Kidney glomerular epithelial cell (primary cell): ENCODE measurements around the gene NFXL1.

Experiments
- DNase-seq: peaks from one replicate; lab custom pipeline; 2025; lab: John Stamatoyannopoulos, UW

The NFXL1 gene

DNA sequence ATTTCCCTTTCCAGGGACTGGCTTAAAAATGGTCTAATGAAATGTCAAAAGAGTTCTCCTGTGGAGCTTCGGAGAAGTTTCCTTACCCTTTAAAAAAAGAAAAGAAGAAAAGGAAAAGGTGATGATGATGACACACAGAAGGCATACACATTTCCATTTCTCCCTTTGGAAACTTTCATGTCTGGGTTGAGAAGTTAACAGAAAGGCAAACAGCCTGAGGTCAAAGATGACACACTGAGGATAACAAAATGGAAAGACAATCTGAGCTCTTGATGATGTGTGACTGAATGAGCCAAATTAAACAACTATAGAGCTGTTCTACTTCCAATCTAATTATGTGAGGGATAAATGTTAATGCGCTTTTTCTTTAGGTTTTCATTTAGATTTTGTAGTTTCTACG lies 32.2 kb downstream of the NFXL1 start:
- DNase-seq: no peak

DNA sequence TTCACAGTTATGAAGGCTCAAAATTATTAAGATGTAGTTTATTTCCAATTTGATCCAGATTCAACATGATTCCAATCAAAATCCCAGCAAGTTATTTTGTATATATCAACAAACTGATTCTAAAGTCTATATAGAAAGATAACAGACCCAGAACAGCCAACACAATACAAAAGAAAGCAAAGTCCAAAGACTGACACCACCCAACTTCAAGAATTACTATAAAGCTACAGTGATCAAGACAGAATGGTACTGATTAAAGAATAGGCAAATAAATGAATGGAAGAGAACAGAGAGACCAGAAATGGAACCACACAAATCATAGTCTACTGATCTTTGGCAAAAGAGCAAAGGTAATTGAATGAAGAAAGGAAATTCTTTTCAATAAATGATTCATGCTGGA lies 34.9 kb downstream of the NFXL1 start:
- no peak for DNase-seq

DNA sequence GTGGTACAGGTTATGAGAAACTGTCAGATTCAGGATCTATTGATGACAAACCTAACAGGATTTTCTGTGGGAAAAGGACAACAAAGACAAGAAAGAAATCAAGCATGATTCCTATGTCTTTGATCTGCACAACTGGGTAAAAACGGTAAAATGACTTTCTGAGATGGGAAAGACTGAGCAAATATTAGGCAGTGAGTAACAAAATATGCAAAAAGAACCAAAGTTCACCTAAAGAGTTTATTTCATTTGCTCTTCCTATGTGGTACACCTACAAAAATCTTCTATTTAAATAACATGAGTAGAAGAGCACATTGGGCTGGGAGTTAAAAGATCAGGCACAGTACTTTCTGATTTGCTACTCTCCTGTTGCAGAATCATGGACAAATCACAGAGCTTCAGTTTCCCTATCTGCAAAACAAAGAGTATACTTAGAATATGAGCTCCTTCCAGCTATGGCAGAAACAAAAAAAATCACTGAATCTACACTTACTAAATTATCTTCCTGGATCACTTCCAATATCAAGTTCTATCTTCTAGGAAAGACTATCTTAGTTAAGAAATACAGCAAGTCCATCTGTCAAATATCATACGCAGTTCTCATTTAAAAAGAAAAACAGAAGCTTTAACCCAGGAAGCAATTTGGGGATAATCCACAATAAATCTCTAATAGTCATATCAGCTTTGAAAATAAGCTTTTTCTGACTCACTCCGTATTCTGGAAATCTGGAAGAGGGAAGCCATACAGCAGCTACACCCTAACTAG lies 37.4 kb downstream of the NFXL1 start:
- DNase-seq: no peak

DNA sequence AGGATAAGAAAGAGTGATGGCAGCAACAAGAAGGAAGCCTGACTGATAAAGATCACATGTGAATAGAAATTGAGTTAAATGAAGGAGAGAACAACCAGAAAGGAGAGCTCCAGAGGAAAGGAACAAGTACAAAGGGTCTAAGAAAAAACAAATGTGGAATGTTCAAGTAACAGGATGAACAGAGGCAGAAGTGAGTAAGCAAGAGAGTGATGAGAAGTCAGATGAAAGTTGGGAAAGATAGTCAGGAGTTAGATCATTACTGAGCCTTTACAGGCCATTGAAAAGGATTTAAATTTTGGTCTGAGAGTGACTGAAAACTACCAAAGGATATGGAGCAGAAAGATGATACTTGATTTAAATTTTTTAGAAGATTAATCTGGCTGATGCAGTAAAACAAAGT lies 38.1 kb downstream of the NFXL1 start:
- DNase-seq: no peak

DNA sequence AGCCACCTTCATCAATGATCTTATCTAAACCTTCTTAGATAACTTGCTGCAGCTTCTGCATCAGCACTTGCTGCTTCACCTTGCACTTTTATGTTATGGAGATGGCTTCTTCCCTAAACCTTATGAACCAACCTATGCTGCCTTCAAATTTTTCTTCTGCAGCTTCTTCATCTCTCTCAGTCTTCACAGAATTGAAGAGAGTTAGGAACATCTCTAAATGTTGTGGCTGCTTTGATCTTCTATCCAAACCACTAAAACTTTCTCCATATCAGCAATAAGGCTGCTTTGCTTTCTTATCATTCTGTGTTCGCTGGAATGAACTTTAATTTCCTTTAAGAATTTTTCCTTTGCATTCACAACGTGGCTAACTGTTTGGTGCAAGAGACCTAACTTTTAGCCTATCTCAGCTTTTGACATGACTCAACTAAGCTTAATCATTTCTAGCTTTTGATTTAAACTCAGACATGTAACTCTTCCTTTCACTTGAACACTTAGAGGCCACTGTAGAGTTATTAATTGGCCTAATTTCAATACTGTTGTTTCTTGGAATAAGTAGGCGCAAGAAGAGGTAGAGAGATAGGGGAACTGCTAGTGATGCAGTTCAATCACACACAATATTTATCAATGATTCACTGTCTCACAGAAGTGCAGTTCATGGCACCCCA lies 40.4 kb downstream of the NFXL1 start:
- DNase-seq: no peak

DNA sequence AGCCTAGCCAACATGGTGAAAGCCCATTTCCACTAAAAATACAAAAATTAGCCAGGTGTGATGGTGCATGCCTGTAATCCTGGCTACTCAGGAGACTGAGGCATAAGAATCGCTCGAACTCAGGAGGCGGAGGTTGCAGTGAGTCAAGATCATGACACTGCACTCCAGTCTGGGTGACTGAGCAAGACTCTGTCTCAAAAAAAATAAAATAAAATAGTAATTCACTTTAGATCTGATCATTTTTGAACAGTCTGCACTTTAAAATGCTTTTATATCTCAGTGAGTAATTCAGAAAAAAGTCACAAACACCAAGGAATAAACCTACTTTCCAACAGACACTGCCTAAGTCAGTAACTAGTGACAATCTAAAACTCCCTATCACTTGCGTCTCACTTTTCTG lies 50.9 kb downstream of the NFXL1 start:
- no peak for DNase-seq

DNA sequence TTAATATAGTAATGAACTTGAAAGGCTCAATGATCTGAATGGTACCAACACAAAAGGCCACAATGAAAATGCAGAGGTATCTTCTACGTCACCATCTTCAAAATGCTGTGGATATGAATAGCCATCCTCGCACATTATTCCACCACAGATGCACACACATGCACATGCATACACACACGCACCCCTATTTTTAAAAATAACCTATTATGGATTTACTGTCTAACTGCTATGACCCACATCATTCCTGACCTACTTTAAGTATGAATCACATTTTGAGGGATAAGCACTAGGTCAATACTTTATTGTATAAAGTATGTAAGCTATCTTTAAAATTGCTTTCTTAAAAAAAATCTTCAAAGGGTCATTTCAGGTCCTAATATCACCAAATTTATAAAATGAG lies 52.1 kb downstream of the NFXL1 start:
- DNase-seq: peak; percentile 3

DNA sequence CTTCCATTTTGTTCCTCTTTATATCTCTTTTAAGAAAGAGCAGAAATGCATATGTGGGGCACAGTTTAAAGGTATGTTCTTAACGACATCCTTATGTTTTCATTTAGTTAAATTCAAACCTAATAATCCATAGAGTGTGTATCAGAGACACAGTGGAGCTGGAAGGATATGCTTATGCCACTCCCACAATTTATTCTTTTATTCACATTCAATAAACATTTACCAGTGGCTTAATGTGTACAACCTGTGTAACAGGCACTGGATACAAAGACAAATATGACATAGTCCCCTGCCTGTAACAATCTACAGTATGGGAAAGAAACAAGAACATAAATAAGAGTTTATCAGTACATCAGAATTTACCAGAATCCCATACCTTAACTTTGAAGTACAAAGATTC lies 54.1 kb downstream of the NFXL1 start:
- DNase-seq: no peak

DNA sequence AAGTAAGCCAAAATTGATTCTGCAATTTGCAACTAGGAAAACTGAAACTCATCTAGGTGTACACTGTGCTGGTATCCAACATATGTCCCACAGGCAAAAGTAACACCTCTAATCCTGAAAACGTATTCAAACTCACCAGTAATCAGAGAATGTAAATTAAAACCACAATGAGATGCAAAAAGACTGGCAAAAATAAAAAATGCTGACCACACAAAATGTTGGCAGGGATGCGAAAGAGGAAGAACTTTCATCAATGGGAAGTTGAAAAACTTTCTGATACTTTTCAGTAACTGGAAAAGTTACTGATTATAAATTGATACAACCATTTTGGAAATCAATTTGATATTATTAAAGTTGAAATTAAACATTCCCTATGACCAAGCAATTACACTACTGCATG lies 56.4 kb downstream of the NFXL1 start:
- no peak for DNase-seq

DNA sequence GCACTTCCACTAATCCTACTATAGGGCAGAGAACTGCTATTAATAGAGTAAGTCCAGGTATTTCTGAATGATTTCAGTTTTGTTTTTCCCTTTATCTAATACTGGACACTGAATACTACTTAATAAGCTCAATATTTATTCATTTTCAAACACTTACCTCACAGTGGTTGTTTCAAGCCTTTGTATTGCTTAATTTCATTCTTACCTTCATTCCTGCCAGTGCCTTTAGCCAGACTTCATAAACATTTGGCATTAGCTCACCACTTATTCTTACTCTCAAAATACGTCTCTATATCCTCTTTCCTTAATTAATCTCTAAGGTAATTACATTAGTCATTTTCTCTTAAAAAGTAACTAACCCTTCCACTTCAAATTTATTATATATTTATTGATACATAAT lies 57.7 kb downstream of the NFXL1 start:
- no peak for DNase-seq

DNA sequence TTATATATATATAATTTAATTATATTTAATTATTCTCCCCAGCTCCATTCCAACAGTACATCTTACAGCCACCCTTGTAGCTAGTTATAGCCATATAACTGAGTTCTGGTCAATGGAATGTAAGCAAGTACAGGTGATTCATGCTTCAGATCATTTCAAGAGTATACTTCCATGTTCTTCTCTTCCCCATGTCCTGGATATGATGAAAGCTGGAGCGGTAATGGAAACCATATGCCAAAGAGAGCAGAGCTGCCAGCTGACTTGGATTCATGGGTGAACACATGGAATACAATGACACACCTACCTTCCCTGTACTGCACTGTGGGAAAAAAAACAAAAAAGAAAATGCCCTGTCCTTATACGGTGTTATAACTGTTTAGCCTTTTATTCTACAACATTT lies 59.0 kb downstream of the NFXL1 start:
- no peak for DNase-seq

DNA sequence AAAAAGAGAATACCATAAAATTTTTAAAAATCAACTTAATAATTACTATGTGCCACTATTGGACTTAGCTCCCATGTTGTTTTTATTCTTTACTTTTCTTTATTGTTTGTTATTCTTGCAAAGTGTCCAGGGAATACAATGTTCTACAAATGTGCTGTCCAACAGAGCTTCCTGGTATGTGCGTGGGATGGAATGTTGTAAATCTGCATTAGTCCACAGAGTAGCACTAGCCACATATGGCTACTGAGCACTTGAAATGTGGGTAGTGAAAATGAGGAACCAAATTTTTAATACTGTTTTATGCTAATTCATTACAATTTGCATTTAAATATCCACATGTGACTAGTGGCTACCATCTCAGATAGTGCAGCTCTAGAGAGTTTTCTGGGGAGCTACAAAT lies 62.2 kb downstream of the NFXL1 start:
- DNase-seq: peak; percentile 33

DNA sequence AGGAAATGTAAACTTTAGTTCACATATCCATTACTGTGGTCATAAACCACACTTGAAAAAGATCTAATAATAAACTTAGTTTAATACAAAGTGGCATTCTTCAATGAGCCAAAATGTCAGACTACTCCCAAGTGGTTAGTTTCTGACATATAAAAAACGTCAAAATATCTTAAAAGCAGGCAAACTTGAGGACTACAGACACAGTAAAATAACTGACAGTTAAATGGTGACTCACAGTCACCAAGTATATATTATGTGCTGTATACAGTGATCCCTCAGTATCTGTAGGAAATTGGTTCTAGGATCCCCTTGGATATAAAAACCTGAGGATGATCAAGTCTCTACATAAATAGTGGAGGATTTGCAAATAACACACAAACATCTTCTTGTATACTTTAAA lies 64.9 kb downstream of the NFXL1 start:
- DNase-seq: no peak

DNA sequence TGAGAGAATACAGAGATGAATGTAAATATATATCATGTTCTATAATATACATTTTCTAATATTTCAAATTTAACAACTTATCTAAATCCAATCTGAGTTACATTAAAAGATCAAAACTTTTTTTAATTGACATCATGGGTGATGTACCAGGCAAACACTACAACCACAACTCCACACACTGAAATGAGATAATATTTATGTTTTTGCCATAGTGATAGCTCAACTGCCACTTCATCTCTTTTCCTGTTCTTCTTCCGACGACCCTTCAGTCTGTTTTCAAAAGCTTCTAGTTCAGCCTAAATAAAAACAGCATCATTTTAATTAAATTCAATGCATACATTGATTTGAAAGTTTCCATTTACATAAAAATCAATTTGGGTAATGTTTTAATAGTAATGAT lies 66.3 kb downstream of the NFXL1 start:
- no peak for DNase-seq

DNA sequence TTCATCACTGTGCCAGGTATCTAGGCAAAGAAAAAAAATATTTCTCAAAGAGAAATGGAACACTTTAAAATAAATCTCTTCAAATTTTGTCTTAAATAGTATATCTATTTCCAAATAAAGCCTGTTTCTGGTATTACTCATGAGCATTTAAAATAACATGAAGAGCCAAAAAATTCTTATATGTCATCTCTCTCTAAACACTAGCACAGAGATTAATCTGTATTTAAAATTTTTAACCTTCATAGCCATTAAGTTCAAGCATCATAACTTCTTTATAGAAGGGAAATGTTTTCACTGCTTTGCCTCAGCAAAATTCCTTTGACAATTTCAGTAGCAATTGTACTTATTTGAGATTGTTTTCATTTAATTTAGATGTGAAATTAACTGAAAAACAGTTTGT lies 71.4 kb downstream of the NFXL1 start:
- no peak for DNase-seq

DNA sequence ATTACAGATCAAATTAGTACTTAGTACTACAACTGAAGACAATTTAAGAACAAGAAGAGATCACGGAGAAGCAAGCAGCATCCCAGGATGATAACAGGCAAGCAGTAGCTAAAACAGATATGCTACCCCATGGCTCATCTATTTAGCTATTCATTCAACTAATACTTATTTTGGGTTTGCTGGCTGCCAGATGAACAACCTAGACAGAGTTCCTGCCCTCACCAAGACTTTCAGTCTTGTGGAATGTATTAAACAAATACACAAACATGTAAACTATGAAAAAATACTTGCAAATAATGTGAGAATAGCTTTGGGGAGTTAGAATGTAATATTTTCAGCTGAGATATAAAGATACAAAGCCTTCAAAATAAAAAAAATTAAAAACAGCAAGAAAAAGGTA lies 74.1 kb downstream of the NFXL1 start:
- DNase-seq: no peak

DNA sequence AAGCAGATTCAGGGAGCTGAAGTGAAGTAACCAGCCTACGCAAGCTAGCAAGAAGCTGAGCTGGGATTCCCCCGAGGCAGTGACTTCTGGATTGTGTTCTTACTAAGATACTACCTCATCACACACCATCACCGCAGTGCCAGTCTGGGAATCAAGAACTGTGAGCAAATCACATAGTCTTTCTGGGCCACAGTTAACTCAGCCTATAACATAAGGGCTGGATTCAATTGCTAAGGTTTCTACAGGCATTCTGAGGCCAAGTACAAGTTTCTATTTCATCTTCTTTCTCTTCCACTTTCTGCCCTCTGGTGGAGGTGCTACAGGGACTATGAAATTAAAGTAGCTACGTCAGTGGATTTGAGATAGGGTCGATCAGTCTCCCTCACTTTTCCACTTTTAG lies 75.1 kb downstream of the NFXL1 start:
- no peak for DNase-seq

DNA sequence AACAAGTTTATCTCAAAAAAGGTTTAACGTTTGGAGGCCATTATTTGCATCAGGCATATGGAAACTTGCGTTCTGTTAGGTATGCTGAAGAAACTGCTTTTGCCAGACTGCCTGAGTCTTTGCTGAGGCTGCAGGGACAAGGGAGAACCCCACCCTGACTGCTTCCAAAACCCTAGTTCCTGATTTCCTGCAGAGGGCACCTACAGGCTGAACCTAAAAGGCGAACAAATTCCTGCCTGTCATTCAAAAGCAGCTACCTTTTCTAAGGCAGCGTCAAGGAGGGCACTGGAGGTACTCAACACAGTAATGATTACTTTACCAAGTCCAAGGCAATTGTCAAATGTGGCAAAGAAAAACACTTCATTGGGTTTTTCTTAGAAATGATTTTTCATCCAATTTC lies 75.9 kb downstream of the NFXL1 start:
- DNase-seq: no peak

DNA sequence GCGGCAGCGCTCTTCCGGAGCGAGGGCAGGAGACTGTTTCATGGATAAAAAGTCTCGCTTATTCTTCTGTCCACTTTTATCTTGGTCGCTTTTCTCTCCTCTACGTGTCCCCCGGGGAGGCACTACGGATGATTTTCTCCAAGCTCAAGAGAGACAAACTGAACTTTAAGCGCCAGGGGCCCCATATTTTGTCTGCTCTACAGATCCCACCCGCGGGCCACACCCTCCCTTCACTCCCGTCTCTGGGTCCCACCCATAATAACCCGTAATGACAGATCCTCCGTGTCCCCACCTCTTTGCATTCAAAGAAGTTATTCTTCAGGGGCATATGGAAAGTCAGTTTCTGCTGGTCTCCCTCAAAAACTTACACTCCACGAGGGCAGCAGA lies 76.5 kb downstream of the NFXL1 start, which contains the start of gene CORIN:
Gene CORIN (minus strand): TSS at position 160 of the 387 bp plus-strand sequence. CDS start 118 bp downstream, at position 42.
- no peak for DNase-seq

DNA sequence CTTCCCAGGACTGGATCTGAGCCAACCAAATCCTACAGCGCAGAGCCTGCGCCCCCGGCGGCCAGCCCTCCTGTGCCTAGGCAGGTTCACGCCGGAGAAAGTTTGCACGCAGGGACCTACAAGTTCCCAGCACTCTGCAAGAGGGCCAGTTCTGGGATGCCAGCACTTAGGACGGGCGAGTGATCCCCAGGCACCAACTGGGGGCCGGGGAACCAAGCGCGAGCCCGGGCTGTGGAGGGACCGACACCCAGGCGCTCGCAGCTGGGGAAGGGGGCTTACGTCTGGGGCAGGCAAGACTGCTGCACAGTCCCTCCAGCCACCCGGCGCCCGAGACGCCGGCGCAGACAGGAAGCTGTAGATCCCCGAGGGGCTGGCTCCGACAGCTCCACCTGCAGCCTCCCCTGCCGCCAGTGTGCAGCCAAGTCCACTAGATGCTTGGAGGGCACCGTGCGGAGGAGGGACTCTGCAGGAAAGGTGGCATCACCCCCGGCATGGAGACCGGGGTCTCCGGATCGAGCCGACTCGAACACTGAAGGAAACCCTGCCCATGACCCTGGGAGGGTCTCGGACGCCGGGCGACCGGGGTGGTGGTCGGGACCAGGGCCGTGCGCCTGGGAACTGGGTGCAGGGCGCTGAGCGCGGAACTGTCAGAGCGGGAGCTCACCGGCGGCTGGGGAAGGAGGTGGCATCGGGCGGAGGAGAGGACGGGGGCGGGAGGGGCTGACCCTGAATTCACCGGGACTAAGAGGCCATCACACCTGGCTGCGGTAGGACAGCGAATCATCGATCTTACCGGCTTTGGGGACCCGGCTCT lies 77.1 kb downstream of the NFXL1 start:
- no peak for DNase-seq

DNA sequence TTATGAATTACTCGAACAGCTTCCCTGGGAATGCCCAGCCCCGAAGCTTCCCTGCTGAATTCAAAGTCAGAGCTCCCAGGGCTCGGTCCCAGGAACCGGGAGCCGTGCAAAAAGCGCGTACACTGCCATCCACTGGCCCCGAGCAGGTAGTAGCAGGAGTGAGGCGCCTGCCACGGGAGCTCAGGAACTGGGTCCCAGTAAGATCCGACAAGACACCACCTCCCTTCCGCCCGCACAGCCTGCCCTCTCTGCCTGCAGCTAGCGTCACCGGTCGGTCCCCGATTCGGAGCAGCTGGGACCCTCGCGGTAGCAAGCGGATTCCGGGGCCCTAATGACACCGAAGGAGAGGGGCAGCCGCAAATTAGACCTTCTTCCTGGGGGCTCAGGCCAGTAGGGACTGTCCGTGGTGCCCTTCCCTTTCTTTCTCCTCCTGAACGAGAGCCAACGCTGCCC lies 77.7 kb downstream of the NFXL1 start:
- peak; percentile 71 for DNase-seq

DNA sequence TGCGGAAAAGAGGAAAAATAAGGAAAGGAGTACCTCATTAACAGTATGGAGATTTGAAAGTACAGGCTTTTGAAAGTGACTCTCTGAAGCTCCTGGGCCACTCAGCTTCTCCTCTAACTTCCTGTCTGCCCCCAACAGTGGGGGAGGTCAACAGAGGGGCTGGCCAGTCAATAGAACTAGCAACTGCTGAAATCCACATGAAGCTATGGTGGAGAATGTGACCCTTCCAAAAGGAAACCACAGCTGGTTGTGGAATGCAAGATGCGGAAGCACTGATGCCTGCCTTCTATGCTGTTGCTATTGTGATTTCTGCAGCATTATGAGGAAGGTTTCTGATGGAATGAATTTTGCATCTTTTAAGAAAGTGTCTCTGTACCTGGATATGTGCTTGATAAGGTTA lies 78.9 kb downstream of the NFXL1 start:
- no peak for DNase-seq
